Measurements from ENCODE around the gene IGIP.

IGIP gene

GRCh38 chr5:140168371-140168770, 42.6 kb downstream of the IGIP start:
- DNase-seq, result no peak

GRCh38 chr5:140169410-140169809, 43.7 kb downstream of the IGIP start:
- no peak for DNase-seq

GRCh38 chr5:140172483-140172882, 46.7 kb downstream of the IGIP start:
- no peak for DNase-seq

- DNase-seq, result no peak
These were observed 48.3 kb downstream of the IGIP start for GRCh38 chr5:140174014-140174413.

- DNase-seq, result peak; percentile 88
These were observed 49.0 kb downstream of the IGIP start, which contains the start of gene CYSTM1 for GRCh38 chr5:140174465-140175366. Gene CYSTM1, plus strand, starts transcription at chr5:140175188. Its CDS starts 19,278 bp downstream, at chr5:140194466.

GRCh38 chr5:140175367-140176030, 49.8 kb downstream of the IGIP start:
- DNase-seq, result no peak

GRCh38 chr5:140176031-140176387, 50.3 kb downstream of the IGIP start:
- no peak for DNase-seq

- no peak for DNase-seq
These were observed 52.3 kb downstream of the IGIP start for GRCh38 chr5:140178086-140178410.

- no peak for DNase-seq
These were observed 52.9 kb downstream of the IGIP start for GRCh38 chr5:140178482-140179116.

Measured in NCI-H510A (cell line).